Left ventricle myocardium inferior (tissue), 1 donor: ENCODE results near the gene SPTB. TPM values are rescaled to one million over a fixed set of nuclear protein-coding genes. Genes with fewer than 3 reads are reported as not detected.
A peak's percentile ranks its signal among the peaks of the same experiment; 100 is the strongest.

Experiments
- DNase-seq: peaks from one replicate; pipeline ENCODE4 v3.0.0-alpha.2; 2020
- H3K27ac ChIP-seq: fragments of 200-600 bp; replicated peaks from 2 replicates; pipeline ENCODE4 v1.8.0; 2021
- H3K27me3 ChIP-seq: fragments of 200-600 bp; 2 replicates; pipeline ENCODE4 v1.8.0; 2021; ENCODE audit warnings: low read depth
- H3K36me3 ChIP-seq: fragments of 200-600 bp; 2 replicates; pipeline ENCODE4 v1.8.0; 2021
- H3K4me1 ChIP-seq: fragments of 200-600 bp; 2 replicates; pipeline ENCODE4 v1.8.0; 2021
- H3K4me3 ChIP-seq: fragments of 200-600 bp; 2 replicates; pipeline ENCODE4 v1.8.0; 2021; ENCODE audit warnings: mild to moderate bottlenecking, moderate library complexity
- H3K9me3 ChIP-seq: fragments of 200-600 bp; replicated peaks from 2 replicates; pipeline ENCODE4 v1.8.0; 2021
- intact Hi-C: fragments of 100-400 bp; cut with micrococcal nuclease; formaldehyde crosslinking; loops from one replicate; pipeline ENCODE4 v1.11.0; 2022
- total RNA-seq: library from RNA; stranded (reverse); fragmentation: NEBNext Ultra II Directional; extraction: Animal tissue kit (Norgen Biotek cat#: 25700); gene quantifications from one replicate; pipeline ENCODE4 v1.2.1, GENCODE V29; 2021
- TF ChIP-seq, protein P1 (sequence below): fragments of 200-600 bp; IDR thresholded peaks from 2 replicates; pipeline ENCODE4 v1.8.0; 2021; ENCODE audit warnings: antibody characterized with exemption, mild to moderate bottlenecking, borderline replicate concordance
- donor health status: DM: no; HTN: yes; CAD: no; lungs with severe emphysema.

Gene SPTB
- total RNA-seq, 1 donor from 2014 or later: 82.2 TPM

DNA sequence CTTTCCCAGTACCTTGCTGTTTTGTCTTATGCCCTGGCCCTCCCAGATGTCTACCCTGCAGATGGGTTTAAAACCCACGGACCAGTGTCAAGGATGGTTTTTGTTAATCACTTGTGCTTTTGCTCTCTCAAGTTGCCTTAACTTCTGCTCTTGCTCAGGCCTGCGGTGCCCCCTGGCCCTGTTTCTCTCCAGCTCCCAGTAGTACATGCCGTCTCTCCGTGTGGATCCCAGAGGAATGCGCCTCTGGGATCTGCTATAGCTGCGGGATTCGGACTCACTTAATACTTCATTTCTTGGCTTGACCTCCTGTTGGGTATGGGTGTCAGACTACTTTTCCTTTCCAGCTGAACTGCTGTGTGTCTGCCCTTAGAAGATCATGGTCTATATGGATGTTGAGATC, 160.9 kb downstream of the SPTB start:
- no peak for DNase-seq
- Histone ChIP-seq H3K27me3 (no peaks in the 10 kb centered on the region), H3K27ac (peak overlapping the region; percentile 57), H3K9me3 (peaks cover 7% of the 10 kb centered on the region), H3K4me3 (no peak overlapping the region), H3K4me1 (peaks cover 90% of the 10 kb centered on the region), H3K36me3 (no peaks in the 10 kb centered on the region)
- intact Hi-C loops: no loop called here
- TF ChIP-seq, protein P1, sequence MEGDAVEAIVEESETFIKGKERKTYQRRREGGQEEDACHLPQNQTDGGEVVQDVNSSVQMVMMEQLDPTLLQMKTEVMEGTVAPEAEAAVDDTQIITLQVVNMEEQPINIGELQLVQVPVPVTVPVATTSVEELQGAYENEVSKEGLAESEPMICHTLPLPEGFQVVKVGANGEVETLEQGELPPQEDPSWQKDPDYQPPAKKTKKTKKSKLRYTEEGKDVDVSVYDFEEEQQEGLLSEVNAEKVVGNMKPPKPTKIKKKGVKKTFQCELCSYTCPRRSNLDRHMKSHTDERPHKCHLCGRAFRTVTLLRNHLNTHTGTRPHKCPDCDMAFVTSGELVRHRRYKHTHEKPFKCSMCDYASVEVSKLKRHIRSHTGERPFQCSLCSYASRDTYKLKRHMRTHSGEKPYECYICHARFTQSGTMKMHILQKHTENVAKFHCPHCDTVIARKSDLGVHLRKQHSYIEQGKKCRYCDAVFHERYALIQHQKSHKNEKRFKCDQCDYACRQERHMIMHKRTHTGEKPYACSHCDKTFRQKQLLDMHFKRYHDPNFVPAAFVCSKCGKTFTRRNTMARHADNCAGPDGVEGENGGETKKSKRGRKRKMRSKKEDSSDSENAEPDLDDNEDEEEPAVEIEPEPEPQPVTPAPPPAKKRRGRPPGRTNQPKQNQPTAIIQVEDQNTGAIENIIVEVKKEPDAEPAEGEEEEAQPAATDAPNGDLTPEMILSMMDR: no peak

- Histone ChIP-seq H3K4me3 (no peak overlapping the region), H3K4me1 (peaks cover 82% of the 10 kb centered on the region), H3K36me3 (no peaks in the 10 kb centered on the region), H3K27me3 (no peaks in the 10 kb centered on the region), H3K9me3 (peaks cover 16% of the 10 kb centered on the region), H3K27ac (peak overlapping the region; percentile 57)
- no peak for DNase-seq
- TF ChIP-seq, protein P1: no peak
- intact Hi-C loops: no loop called here
These were observed 161.8 kb downstream of the SPTB start for GRCh38 chr14:64717870-64718269.

DNA sequence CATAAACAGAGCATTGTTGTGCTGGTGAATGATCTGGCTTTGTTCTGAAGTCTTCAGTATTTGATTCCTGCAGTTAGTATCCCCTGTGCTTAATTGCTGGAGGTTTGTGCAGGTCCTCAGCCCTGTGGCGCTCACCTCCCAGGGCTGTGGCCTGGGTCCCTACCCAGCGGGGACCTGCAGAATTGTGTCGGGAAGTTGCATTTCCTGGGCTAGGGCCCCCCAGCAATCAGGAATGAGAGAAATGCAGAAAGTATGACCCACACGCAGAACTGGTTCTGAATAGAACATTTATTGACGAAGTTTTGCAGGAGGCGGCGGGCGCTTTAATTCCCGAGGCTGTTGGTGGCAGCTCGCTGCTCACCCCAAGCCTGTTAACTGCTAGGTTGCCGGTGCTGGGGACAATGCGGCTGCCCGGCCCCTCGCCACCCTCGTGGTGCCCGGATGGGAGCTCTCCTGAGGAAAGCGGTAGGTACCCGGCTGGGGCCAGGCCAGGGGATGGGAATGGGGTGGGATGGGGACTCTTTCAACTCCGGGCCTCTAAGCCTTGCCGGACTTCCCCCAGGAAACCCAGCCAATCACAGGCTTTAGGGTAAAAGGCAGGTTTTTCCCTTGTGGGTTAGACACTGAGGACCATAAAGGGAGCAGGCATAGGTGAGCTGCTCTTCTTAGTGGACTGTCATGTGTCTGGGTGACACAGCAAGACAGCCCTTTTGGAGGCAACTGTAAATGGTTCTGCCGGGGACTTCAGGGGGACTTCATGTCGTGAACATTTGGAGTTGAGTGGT, 163.9 kb downstream of the SPTB start:
- TF ChIP-seq, protein P1: no peak
- no peak for DNase-seq
- intact Hi-C loops: no loop called here
- Histone ChIP-seq H3K27me3 (no peaks in the 10 kb centered on the region), H3K4me3 (peak overlapping the region; percentile 59), H3K9me3 (peaks cover 22% of the 10 kb centered on the region), H3K36me3 (no peaks in the 10 kb centered on the region), H3K4me1 (peaks cover 69% of the 10 kb centered on the region), H3K27ac (peak overlapping the region; percentile 60)

DNA sequence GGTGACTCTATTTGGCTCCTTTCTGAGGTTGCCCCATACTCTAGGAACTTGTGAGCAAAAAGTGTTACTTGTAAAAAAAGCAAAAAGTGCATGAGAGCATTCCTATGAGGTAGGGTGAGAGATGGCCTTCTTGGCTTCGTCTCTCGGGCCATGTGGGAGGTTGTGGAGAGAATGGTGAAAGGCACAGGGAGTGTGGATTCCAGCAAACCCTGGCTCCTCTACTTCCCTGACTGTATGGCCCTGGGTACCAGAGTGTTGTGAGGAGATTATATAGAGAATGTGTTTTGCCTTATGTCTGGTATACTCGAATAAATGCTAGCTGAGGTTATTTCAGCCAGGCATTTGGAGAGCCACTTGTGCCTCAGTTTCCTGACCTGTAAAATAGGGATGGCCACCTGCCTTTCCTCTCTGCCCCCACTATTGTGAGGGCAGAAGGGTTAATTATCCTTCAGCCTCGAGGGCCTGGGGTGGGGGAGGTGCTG, 164.5 kb downstream of the SPTB start:
- Histone ChIP-seq H3K27ac (peak overlapping the region; percentile 60), H3K4me1 (peaks cover 69% of the 10 kb centered on the region), H3K4me3 (peak overlapping the region; percentile 59), H3K27me3 (no peaks in the 10 kb centered on the region), H3K36me3 (no peaks in the 10 kb centered on the region), H3K9me3 (peaks cover 22% of the 10 kb centered on the region)
- TF ChIP-seq, protein P1: no peak
- intact Hi-C loops: no loop called here
- DNase-seq: no peak

DNA sequence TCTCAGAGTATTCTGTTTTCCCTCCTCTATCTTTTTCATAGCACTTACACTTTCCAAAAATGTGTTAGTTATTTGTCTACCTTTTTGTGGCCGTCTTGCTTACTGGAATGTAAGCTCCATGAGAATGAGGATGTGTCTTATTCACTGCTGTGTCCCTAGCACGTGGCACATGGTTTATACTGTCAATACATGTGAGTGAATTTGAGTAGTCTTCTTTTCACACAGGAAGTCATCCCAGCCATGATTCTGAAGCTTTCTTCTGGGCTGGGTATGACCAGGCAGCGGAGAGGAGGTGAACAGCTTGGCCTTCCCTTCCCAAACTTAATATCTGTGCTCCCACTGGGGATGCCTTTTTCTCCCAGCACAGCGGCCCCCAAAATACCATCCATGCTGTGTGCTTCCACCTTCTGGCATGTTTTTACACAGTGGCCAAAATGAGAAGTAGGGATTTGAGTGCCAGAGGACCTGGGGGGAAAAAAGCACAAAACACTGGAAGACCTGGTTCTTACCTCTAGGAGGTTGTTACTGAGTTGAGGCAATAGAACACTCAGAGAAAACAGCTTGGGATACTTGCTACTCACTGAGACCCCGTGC, 165.2 kb downstream of the SPTB start:
- intact Hi-C loops: no loop called here
- Histone ChIP-seq H3K9me3 (peaks cover 22% of the 10 kb centered on the region), H3K4me3 (no peak overlapping the region), H3K27ac (peak overlapping the region; percentile 60), H3K4me1 (peaks cover 69% of the 10 kb centered on the region), H3K27me3 (no peaks in the 10 kb centered on the region), H3K36me3 (no peaks in the 10 kb centered on the region)
- TF ChIP-seq, protein P1: no peak
- no peak for DNase-seq
